PC-3 (cell line): ENCODE results near the gene SMC1B. TPM values are rescaled to one million over a fixed set of nuclear protein-coding genes. Genes with fewer than 3 reads are reported as not detected.

Experiments used
- ATAC-seq: fragments of 200-7000 bp; cut with Tn5 transposase; 2 replicates; pipeline ENCODE4 v1.9.1; 2020; ENCODE audit warnings: mild to moderate bottlenecking, moderate library complexity
- BruUV-seq: library from RNA; stranded (reverse); fragments of 400-500 nt; replicated peaks from 2 replicates; lab custom pipeline; 2021; lab: Mats Ljungman, UMichigan
- CTCF ChIA-PET: fragments of 300-600 bp; sonication (Branson Sonifier 250); formaldehyde crosslinking; loops from one replicate; lab custom pipeline; 2022; ENCODE audit warnings: antibody characterized with exemption; lab: Charles Lee
- POLR2A ChIA-PET: fragments of 300-600 bp; sonication (Branson Sonifier 250); formaldehyde crosslinking; loops from one replicate; lab custom pipeline; 2022; ENCODE audit warnings: antibody characterized with exemption; ENCODE audit not compliant: unreplicated experiment; lab: Charles Lee
- DNase-seq: peaks from one replicate; pipeline ENCODE4 v3.0.0-alpha.2; 2015
- H2AFZ ChIP-seq: fragments of 300-600 bp; sonication (generic); 2 replicates; pipeline ENCODE4 v1.6.0; 2016; ENCODE audit warnings: antibody characterized with exemption, low read length
- H3F3A ChIP-seq: fragments of 300-600 bp; sonication (generic); one replicate; pipeline ENCODE4 v1.6.0; 2017; ENCODE audit warnings: antibody characterized with exemption, low read length, control low read depth, mild to moderate bottlenecking; ENCODE audit not compliant: unreplicated experiment
- H3K27ac ChIP-seq: fragments of 300-600 bp; sonication (generic); 2 replicates; pipeline ENCODE4 v1.5.1; 2016; ENCODE audit warnings: mild to moderate bottlenecking, low read length
- H3K27me3 ChIP-seq: fragments of 300-600 bp; sonication (generic); 2 replicates; pipeline ENCODE4 v1.6.1; 2016; ENCODE audit warnings: low read length, mixed read lengths
- H3K36me3 ChIP-seq: fragments of 300-600 bp; sonication (generic); 2 replicates; pipeline ENCODE4 v1.6.1; 2016; ENCODE audit warnings: low read depth, mixed run types, low read length, mixed read lengths
- H3K4me1 ChIP-seq: fragments of 300-600 bp; sonication (generic); 2 replicates; pipeline ENCODE4 v1.5.1; 2016; ENCODE audit warnings: low read length; ENCODE audit not compliant: insufficient read depth
- H3K4me2 ChIP-seq: fragments of 300-600 bp; sonication (generic); 2 replicates; pipeline ENCODE4 v1.6.0; 2016; ENCODE audit warnings: low read length
- H3K4me3 ChIP-seq: fragments of 300-600 bp; sonication (generic); 2 replicates; pipeline ENCODE4 v1.5.1; 2016; ENCODE audit warnings: mild to moderate bottlenecking, low read length, mixed read lengths
- H3K79me2 ChIP-seq: fragments of 300-600 bp; sonication (generic); 2 replicates; pipeline ENCODE4 v1.6.1; 2017; ENCODE audit warnings: low read length, mixed read lengths
- H3K9ac ChIP-seq: fragments of 300-600 bp; sonication (generic); 2 replicates; pipeline ENCODE4 v1.6.0; 2016; ENCODE audit warnings: mild to moderate bottlenecking, low read length
- H3K9me2 ChIP-seq: fragments of 300-600 bp; sonication (generic); replicated peaks from 2 replicates; pipeline ENCODE4 v1.6.1; 2016; ENCODE audit warnings: mixed run types, low read length, mixed read lengths
- H3K9me3 ChIP-seq: fragments of 300-600 bp; sonication (generic); 2 replicates; pipeline ENCODE4 v1.6.1; 2016; ENCODE audit warnings: low read length, mixed read lengths
- H4K20me1 ChIP-seq: fragments of 300-600 bp; sonication (generic); 2 replicates; pipeline ENCODE4 v1.6.1; 2016; ENCODE audit warnings: low read length, mixed read lengths
- EZH2 ChIP-seq: fragments of 300-600 bp; sonication (generic); IDR thresholded peaks from one replicate; pipeline ENCODE4 v1.6.1; 2017; ENCODE audit warnings: antibody characterized with exemption, mild to moderate bottlenecking, low read length; ENCODE audit not compliant: unreplicated experiment
- EZH2phosphoT487 ChIP-seq: fragments of 300-600 bp; sonication (generic); IDR thresholded peaks from 2 replicates; pipeline ENCODE4 v1.6.1; 2018; ENCODE audit warnings: mild to moderate bottlenecking, antibody characterized with exemption, low read length, borderline replicate concordance
- intact Hi-C: fragments of 100-400 bp; cut with micrococcal nuclease; formaldehyde crosslinking; loops from 2 replicates; pipeline ENCODE4 v1.9.0; 2023
- total RNA-seq: library from RNA; depleted of rRNA; stranded (reverse); fragments of >200 nt; gene quantifications from 2 replicates; pipeline ENCODE4 v1.2.3, GENCODE V29; 2014
- TF ChIP-seq, protein P1 (sequence below): fragments of 300-600 bp; sonication (generic); conservative IDR thresholded peaks from 2 replicates; pipeline ENCODE4 v1.5.1; 2017; ENCODE audit warnings: antibody characterized with exemption, low read depth, mild to moderate bottlenecking, low read length

Gene SMC1B
- total RNA-seq, 1 experiment from 2014 or later, result 0.04 TPM

DNA sequence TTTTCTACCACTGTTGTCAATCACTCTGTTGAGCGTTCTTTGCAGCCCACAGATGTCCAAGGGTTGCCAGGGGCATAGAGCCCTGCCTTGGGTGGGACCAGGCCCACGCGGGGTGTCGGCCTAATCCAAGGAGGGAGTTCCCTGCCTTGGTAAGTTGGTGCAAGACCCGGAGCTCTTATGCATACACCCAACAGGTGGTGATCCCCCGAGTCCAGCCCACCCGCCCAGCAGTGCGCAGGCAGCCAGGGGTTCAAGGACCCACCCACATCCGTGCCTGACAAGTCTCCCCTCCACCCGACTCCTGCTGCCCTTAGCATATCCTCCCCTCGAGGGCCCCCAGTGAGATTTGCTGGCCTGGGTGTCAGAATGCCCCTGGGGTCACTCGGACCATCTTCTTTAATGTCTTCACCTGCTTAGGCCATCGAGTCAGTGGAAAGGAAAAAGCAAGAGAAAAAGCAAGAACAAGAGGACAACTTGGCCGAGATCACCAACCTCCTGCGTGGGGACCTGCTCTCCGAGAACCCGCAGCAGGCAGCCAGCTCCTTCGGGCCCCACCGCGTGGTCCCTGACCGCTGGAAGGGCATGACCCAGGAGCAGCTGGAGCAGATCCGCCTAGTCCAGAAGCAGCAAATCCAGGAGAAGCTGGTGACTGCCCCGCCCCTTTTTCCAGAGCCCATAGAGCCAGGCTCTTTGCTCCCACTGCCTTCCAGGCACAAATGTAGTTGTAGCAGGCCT lies 12.3 kb upstream of the SMC1B start:
- no peak overlapping the region for H3K4me3 ChIP-seq
- no peaks in the 10 kb centered on the region for H3K36me3 ChIP-seq
- CTCF ChIA-PET, result no interaction called here
- BruUV-seq, result no TSS peak
- no peaks in the 10 kb centered on the region for H3K4me1 ChIP-seq
- H3K27me3 ChIP-seq, result no peaks in the 10 kb centered on the region
- H3K27ac ChIP-seq, result no peak overlapping the region
- H3K9me3 ChIP-seq, result no peaks in the 10 kb centered on the region
- H3K79me2 ChIP-seq, result no peaks in the 10 kb centered on the region
- intact Hi-C loops, result no loop called here
- ATAC-seq (no peak), DNase-seq (no peak)
- H4K20me1 ChIP-seq, result no peaks in the 10 kb centered on the region
- H3K9me2 ChIP-seq, result no peaks in the 10 kb centered on the region
- no peak overlapping the region for H3K4me2 ChIP-seq
- TF ChIP-seq EZH2phosphoT487 (no peak), EZH2 (no peak)
- TF ChIP-seq, protein P1, sequence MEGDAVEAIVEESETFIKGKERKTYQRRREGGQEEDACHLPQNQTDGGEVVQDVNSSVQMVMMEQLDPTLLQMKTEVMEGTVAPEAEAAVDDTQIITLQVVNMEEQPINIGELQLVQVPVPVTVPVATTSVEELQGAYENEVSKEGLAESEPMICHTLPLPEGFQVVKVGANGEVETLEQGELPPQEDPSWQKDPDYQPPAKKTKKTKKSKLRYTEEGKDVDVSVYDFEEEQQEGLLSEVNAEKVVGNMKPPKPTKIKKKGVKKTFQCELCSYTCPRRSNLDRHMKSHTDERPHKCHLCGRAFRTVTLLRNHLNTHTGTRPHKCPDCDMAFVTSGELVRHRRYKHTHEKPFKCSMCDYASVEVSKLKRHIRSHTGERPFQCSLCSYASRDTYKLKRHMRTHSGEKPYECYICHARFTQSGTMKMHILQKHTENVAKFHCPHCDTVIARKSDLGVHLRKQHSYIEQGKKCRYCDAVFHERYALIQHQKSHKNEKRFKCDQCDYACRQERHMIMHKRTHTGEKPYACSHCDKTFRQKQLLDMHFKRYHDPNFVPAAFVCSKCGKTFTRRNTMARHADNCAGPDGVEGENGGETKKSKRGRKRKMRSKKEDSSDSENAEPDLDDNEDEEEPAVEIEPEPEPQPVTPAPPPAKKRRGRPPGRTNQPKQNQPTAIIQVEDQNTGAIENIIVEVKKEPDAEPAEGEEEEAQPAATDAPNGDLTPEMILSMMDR, result no peak
- POLR2A ChIA-PET, result no interaction called here
- H3F3A ChIP-seq, result no peaks in the 10 kb centered on the region
- no peak overlapping the region for H2AFZ ChIP-seq
- no peak overlapping the region for H3K9ac ChIP-seq

GRCh38 chr22:45425101-45425500 lies 11.7 kb upstream of the SMC1B start:
- no peak overlapping the region for H3K4me3 ChIP-seq
- H3K9me3 ChIP-seq, result no peaks in the 10 kb centered on the region
- POLR2A ChIA-PET, result interaction anchor here (0.7 kb wide), 1 partner anchor 9 kb away, joined by 4 read pairs; no protein-coding TSS in a partner anchor
- ATAC-seq (no peak), DNase-seq (no peak)
- no peak overlapping the region for H3K9ac ChIP-seq
- no peak overlapping the region for H2AFZ ChIP-seq
- no peak overlapping the region for H3K4me2 ChIP-seq
- no peaks in the 10 kb centered on the region for H4K20me1 ChIP-seq
- H3K79me2 ChIP-seq, result no peaks in the 10 kb centered on the region
- H3K9me2 ChIP-seq, result no peaks in the 10 kb centered on the region
- BruUV-seq, result no TSS peak
- H3K27ac ChIP-seq, result no peak overlapping the region
- no peaks in the 10 kb centered on the region for H3K36me3 ChIP-seq
- CTCF ChIA-PET, result no interaction called here
- no peak for TF ChIP-seq EZH2phosphoT487
- TF ChIP-seq, protein P1, result no peak
- H3K4me1 ChIP-seq, result no peaks in the 10 kb centered on the region
- H3F3A ChIP-seq, result no peaks in the 10 kb centered on the region
- intact Hi-C loops, result no loop called here
- H3K27me3 ChIP-seq, result no peaks in the 10 kb centered on the region

DNA sequence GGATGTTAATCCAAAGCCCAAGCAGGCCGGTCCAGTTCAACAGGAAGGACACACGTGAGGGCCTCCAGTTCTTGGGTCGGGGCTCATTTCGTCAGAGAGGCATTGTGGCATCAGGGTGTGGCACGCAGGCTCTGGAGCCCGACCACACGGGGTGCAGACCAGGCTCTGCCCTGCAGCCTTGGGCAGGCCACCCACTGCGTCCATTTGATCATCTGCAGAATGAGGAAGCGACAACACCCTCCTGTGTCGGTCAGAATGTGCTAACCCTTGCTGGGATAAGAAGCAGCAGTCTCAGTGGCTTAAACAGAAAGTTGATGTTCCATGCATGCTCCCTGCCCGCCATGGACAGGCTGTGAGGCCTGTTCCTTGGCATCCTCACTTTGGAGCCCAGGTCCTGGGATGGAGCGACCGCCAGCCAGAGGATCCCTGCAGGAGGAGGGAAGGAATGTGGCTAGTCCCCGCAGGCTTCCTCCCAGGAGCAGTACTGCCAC lies 10.9 kb upstream of the SMC1B start:
- ATAC-seq (no peak), DNase-seq (no peak)
- no peaks in the 10 kb centered on the region for H3K79me2 ChIP-seq
- H3K4me2 ChIP-seq, result no peak overlapping the region
- H3K9ac ChIP-seq, result no peak overlapping the region
- no peak overlapping the region for H3K27ac ChIP-seq
- TF ChIP-seq EZH2phosphoT487 (no peak), EZH2 (no peak)
- TF ChIP-seq, protein P1, result no peak
- H3K9me3 ChIP-seq, result no peaks in the 10 kb centered on the region
- H3F3A ChIP-seq, result no peaks in the 10 kb centered on the region
- no peaks in the 10 kb centered on the region for H3K9me2 ChIP-seq
- no peaks in the 10 kb centered on the region for H3K27me3 ChIP-seq
- no peaks in the 10 kb centered on the region for H3K36me3 ChIP-seq
- H3K4me3 ChIP-seq, result no peak overlapping the region
- ChIA-PET CTCF (no interaction called here), POLR2A (no interaction called here)
- intact Hi-C loops, result no loop called here
- H2AFZ ChIP-seq, result no peak overlapping the region
- no TSS peak for BruUV-seq
- no peaks in the 10 kb centered on the region for H3K4me1 ChIP-seq
- no peaks in the 10 kb centered on the region for H4K20me1 ChIP-seq
